ENCODE measurements around the gene ARNT2. TPM values are rescaled to one million over a fixed set of nuclear protein-coding genes. Genes with fewer than 3 reads are reported as not detected.

The ARNT2 gene
- total RNA-seq, 1 donor from 2014 or later = 3.6 TPM

GRCh38 chr15:80550908-80551260, 146.7 kb downstream of the ARNT2 start:
- TF ChIP-seq CTCF (IDR thresholded peaks at IDR 0.05; ENCODE audit: borderline replicate concordance) = no peak
- DNase-seq = no peak
- intact Hi-C loops (cut with micrococcal nuclease) = no loop called here
- no peaks in the 10 kb centered on the region for H3K4me1 ChIP-seq
- H3K4me3 ChIP-seq = no peak overlapping the region
- H3K36me3 ChIP-seq = no peaks in the 10 kb centered on the region
- H3K9me3 ChIP-seq (replicated peaks) = no peaks in the 10 kb centered on the region
- peaks cover 11% of the 10 kb centered on the region for H3K27me3 ChIP-seq (ENCODE audit: low read depth)
- H3K27ac ChIP-seq (replicated peaks) = no peak overlapping the region

GRCh38 chr15:80551348-80551747, 147.2 kb downstream of the ARNT2 start:
- no peak for TF ChIP-seq CTCF (IDR thresholded peaks at IDR 0.05; ENCODE audit: borderline replicate concordance)
- Histone ChIP-seq H3K4me3 (no peak overlapping the region), H3K36me3 (no peaks in the 10 kb centered on the region), H3K27me3 (ENCODE audit: low read depth) (peaks cover 10% of the 10 kb centered on the region), H3K9me3 (replicated peaks) (no peaks in the 10 kb centered on the region), H3K4me1 (no peaks in the 10 kb centered on the region), H3K27ac (replicated peaks) (no peak overlapping the region)
- no peak for DNase-seq
- intact Hi-C loops (cut with micrococcal nuclease) = no loop called here

GRCh38 chr15:80554560-80554959, 150.4 kb downstream of the ARNT2 start:
- no peak for TF ChIP-seq CTCF (IDR thresholded peaks at IDR 0.05; ENCODE audit: borderline replicate concordance)
- H3K27me3 ChIP-seq (ENCODE audit: low read depth) = no peaks in the 10 kb centered on the region
- H3K27ac ChIP-seq (replicated peaks) = no peak overlapping the region
- H3K4me1 ChIP-seq = no peaks in the 10 kb centered on the region
- H3K4me3 ChIP-seq = no peak overlapping the region
- H3K9me3 ChIP-seq (replicated peaks) = no peaks in the 10 kb centered on the region
- no peak for DNase-seq
- H3K36me3 ChIP-seq = no peaks in the 10 kb centered on the region
- intact Hi-C loops (cut with micrococcal nuclease) = no loop called here

- Histone ChIP-seq H3K4me3 (no peak overlapping the region), H3K27ac (replicated peaks) (no peak overlapping the region), H3K9me3 (replicated peaks) (no peaks in the 10 kb centered on the region), H3K27me3 (ENCODE audit: low read depth) (no peaks in the 10 kb centered on the region), H3K4me1 (no peaks in the 10 kb centered on the region), H3K36me3 (no peaks in the 10 kb centered on the region)
- intact Hi-C loops (cut with micrococcal nuclease) = no loop called here
- no peak for DNase-seq
- no peak for TF ChIP-seq CTCF (IDR thresholded peaks at IDR 0.05; ENCODE audit: borderline replicate concordance)
These were observed 152.6 kb downstream of the ARNT2 start for GRCh38 chr15:80556694-80557367.

GRCh38 chr15:80557441-80558234, 153.5 kb downstream of the ARNT2 start:
- no peak overlapping the region for H3K4me3 ChIP-seq
- TF ChIP-seq CTCF (IDR thresholded peaks at IDR 0.05; ENCODE audit: borderline replicate concordance) = no peak
- no peaks in the 10 kb centered on the region for H3K4me1 ChIP-seq
- no peak for DNase-seq
- intact Hi-C loops (cut with micrococcal nuclease) = no loop called here
- no peak overlapping the region for H3K27ac ChIP-seq (replicated peaks)
- no peaks in the 10 kb centered on the region for H3K27me3 ChIP-seq (ENCODE audit: low read depth)
- no peaks in the 10 kb centered on the region for H3K9me3 ChIP-seq (replicated peaks)
- H3K36me3 ChIP-seq = no peaks in the 10 kb centered on the region

Data from left ventricle myocardium inferior (tissue), 1 donor.